WTC11 (cell line): ENCODE data around the gene PLD2. TPM values are rescaled to one million over a fixed set of nuclear protein-coding genes. Genes with fewer than 3 reads are reported as not detected.

ENCODE experiments used
- ATAC-seq: fragments of 200-7000 bp; cut with Tn5 transposase; 2 replicates; pipeline ENCODE4 v1.10.0; 2021; ENCODE audit warnings: mild to moderate bottlenecking, moderate library complexity
- CTCF ChIA-PET: fragments of 300-600 bp; sonication (Branson Sonifier 250); formaldehyde crosslinking; loops from one replicate; lab custom pipeline; 2021; ENCODE audit warnings: antibody characterized with exemption; lab: Charles Lee
- POLR2A ChIA-PET: fragments of 350-600 bp; sonication (Branson Sonifier 250); formaldehyde crosslinking; loops from one replicate; lab custom pipeline; 2021; ENCODE audit warnings: antibody characterized with exemption; lab: Charles Lee
- DNase-seq: peaks from one replicate; pipeline ENCODE4 v3.0.0; 2021; ENCODE audit warnings: low spot score
- H3K27ac Mint-ChIP-seq: 2 replicates; pipeline ENCODE4 v1.8.0; 2021; ENCODE audit warnings: mixed read lengths
- H3K27me3 Mint-ChIP-seq: 2 replicates; pipeline ENCODE4 v1.8.0; 2021; ENCODE audit warnings: low read depth, mild to moderate bottlenecking, moderate library complexity, mixed read lengths
- H3K36me3 Mint-ChIP-seq: 2 replicates; pipeline ENCODE4 v1.8.0; 2021; ENCODE audit warnings: mixed read lengths
- H3K4me1 Mint-ChIP-seq: 2 replicates; pipeline ENCODE4 v1.8.0; 2022; ENCODE audit warnings: mixed read lengths
- H3K4me3 Mint-ChIP-seq: 2 replicates; pipeline ENCODE4 v1.8.0; 2021; ENCODE audit warnings: mild to moderate bottlenecking, moderate library complexity, mixed read lengths
- H3K9me3 Mint-ChIP-seq: 2 replicates; pipeline ENCODE4 v1.8.0; 2021; ENCODE audit warnings: mixed read lengths
- CBFB ChIP-seq: sonication (generic); formaldehyde crosslinking; IDR thresholded peaks from 2 replicates; pipeline ENCODE4 v1.8.1; 2022; ENCODE audit warnings: mild to moderate bottlenecking, low read depth, missing genetic modification reagents
- CREM ChIP-seq: sonication (generic); formaldehyde crosslinking; IDR thresholded peaks from 2 replicates; pipeline ENCODE4 v1.8.1; 2022; ENCODE audit warnings: mild to moderate bottlenecking, missing genetic modification reagents, moderate library complexity
- ESRRA ChIP-seq: sonication (generic); formaldehyde crosslinking; IDR thresholded peaks from 2 replicates; pipeline ENCODE4 v1.8.1; 2022; ENCODE audit warnings: mild to moderate bottlenecking, missing genetic modification reagents, borderline replicate concordance
- GABPB1 ChIP-seq: sonication (generic); formaldehyde crosslinking; IDR thresholded peaks from 2 replicates; pipeline ENCODE4 v1.8.1; 2023; ENCODE audit warnings: mild to moderate bottlenecking, missing genetic modification reagents
- GRHL2 ChIP-seq: fragments of 250-450 bp; sonication (Bioruptor Pico); IDR thresholded peaks from 2 replicates; pipeline ENCODE4 v1.8.0; 2022; ENCODE audit warnings: mild to moderate bottlenecking, moderate library complexity; ENCODE audit not compliant: insufficient replicate concordance, severe bottlenecking
- JUN ChIP-seq: sonication (generic); formaldehyde crosslinking; IDR thresholded peaks from 2 replicates; pipeline ENCODE4 v1.8.0; 2023; ENCODE audit warnings: mild to moderate bottlenecking, missing genetic modification reagents
- NFE2L1 ChIP-seq: sonication (generic); formaldehyde crosslinking; IDR thresholded peaks from 2 replicates; pipeline ENCODE4 v1.8.1; 2023; ENCODE audit warnings: missing genetic modification reagents
- NR2C2 ChIP-seq: sonication (generic); formaldehyde crosslinking; IDR thresholded peaks from 2 replicates; pipeline ENCODE4 v1.8.0; 2022; ENCODE audit warnings: mild to moderate bottlenecking, missing genetic modification reagents
- NR3C1 ChIP-seq: sonication (generic); formaldehyde crosslinking; conservative IDR thresholded peaks from 2 replicates; pipeline ENCODE4 v1.8.1; 2023; ENCODE audit warnings: low read depth, mild to moderate bottlenecking, missing genetic modification reagents
- PRRX2 ChIP-seq: fragments of 250-450 bp; sonication (Bioruptor Pico); IDR thresholded peaks from 2 replicates; pipeline ENCODE4 v1.8.0; 2021; ENCODE audit warnings: mild to moderate bottlenecking
- RORB ChIP-seq: fragments of 250-450 bp; sonication (Bioruptor Pico); IDR thresholded peaks from 2 replicates; pipeline ENCODE4 v1.9.0; 2021; ENCODE audit warnings: mild to moderate bottlenecking
- SMAD3 ChIP-seq: sonication (generic); formaldehyde crosslinking; IDR thresholded peaks from 2 replicates; pipeline ENCODE4 v1.8.0; 2022; ENCODE audit warnings: missing genetic modification reagents, mild to moderate bottlenecking, borderline replicate concordance
- SP1 ChIP-seq: sonication (generic); formaldehyde crosslinking; conservative IDR thresholded peaks from 2 replicates; pipeline ENCODE4 v1.8.1; 2022; ENCODE audit warnings: missing genetic modification reagents
- TEAD1 ChIP-seq: sonication (generic); formaldehyde crosslinking; IDR thresholded peaks from 2 replicates; pipeline ENCODE4 v1.8.0; 2022; ENCODE audit warnings: mild to moderate bottlenecking, missing genetic modification reagents
- USF1 ChIP-seq: sonication (generic); formaldehyde crosslinking; IDR thresholded peaks from 2 replicates; pipeline ENCODE4 v1.8.0; 2022; ENCODE audit warnings: mild to moderate bottlenecking, missing genetic modification reagents
- ZMAT4 ChIP-seq: fragments of 250-450 bp; sonication (Bioruptor Pico); IDR thresholded peaks from 2 replicates; pipeline ENCODE4 v1.9.0; 2021; ENCODE audit warnings: mild to moderate bottlenecking
- ZNF138 ChIP-seq: sonication (generic); formaldehyde crosslinking; conservative IDR thresholded peaks from 2 replicates; pipeline ENCODE4 v1.8.1; 2022; ENCODE audit warnings: mild to moderate bottlenecking, moderate library complexity, missing genetic modification reagents
- ZNF219 ChIP-seq: sonication (generic); formaldehyde crosslinking; IDR thresholded peaks from 2 replicates; pipeline ENCODE4 v1.8.0; 2023; ENCODE audit warnings: missing genetic modification reagents, mild to moderate bottlenecking, borderline replicate concordance
- ZNF232 ChIP-seq: sonication (generic); formaldehyde crosslinking; IDR thresholded peaks from 2 replicates; pipeline ENCODE4 v1.8.0; 2022; ENCODE audit warnings: mild to moderate bottlenecking, missing genetic modification reagents
- ZNF396 ChIP-seq: fragments of 250-450 bp; sonication (Bioruptor Pico); IDR thresholded peaks from 2 replicates; pipeline ENCODE4 v1.8.0; 2021; ENCODE audit warnings: mild to moderate bottlenecking, moderate library complexity, borderline replicate concordance
- ZNF423 ChIP-seq: fragments of 250-450 bp; sonication (Bioruptor Pico); IDR thresholded peaks from 2 replicates; pipeline ENCODE4 v2.1.2; 2022; ENCODE audit warnings: mild to moderate bottlenecking, moderate library complexity
- total RNA-seq: library from RNA; stranded (reverse); gene quantifications from 3 replicates; pipeline ENCODE4 v1.2.3, GENCODE V29; 2021
- TF ChIP-seq, protein P1 (sequence below): fragments of 250-450 bp; sonication (Bioruptor Pico); IDR thresholded peaks from 2 replicates; pipeline ENCODE4 v1.8.0; 2021; ENCODE audit warnings: mild to moderate bottlenecking
- TF ChIP-seq, protein P2 (sequence below): sonication (generic); formaldehyde crosslinking; IDR thresholded peaks from 2 replicates; pipeline ENCODE4 v1.8.0; 2022; ENCODE audit warnings: mild to moderate bottlenecking, missing genetic modification reagents
- TF ChIP-seq, protein P3 (sequence below): fragments of 250-450 bp; sonication (Bioruptor Pico); IDR thresholded peaks from 2 replicates; pipeline ENCODE4 v1.9.0; 2021; ENCODE audit warnings: mild to moderate bottlenecking, borderline replicate concordance
- TF ChIP-seq, protein P4 (sequence below): sonication (generic); formaldehyde crosslinking; IDR thresholded peaks from 2 replicates; pipeline ENCODE4 v1.8.1; 2022; ENCODE audit warnings: low read depth, mild to moderate bottlenecking, moderate library complexity, missing genetic modification reagents, borderline replicate concordance

The PLD2 gene
- total RNA-seq, 1 experiment from 2014 or later: 64.9 TPM

DNA sequence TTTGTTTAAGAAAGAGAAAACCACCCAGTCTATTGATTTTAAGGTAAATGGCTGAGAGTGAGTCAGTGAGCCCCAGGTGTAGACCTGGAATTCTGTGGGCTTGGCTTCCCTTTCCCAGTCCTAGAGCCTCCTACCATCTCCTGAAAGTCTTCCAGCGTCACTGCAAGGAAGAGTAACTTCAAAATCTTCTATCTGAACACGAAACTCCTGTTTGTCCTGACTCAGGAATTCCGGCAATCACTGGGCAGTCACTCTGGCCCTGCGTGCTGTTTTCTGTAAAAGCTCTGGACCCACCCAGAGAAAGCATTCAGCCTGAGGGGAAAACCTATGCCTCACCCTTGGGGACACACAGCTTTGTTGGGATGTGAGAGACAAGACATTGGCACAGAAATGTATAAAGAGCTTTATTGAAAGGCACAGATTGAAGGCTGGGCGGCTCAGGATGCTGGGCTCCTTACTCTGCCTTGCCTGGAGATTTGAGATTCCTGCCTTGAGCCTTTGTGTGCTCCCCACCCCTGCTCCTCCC lies 42.1 kb downstream of the PLD2 start:
- peak; percentile 69 for ATAC-seq
- Mint-ChIP-seq H3K27ac (peak overlapping the region; percentile 87), H3K27me3 (no peaks in the 10 kb centered on the region)

GRCh38 chr17:4850246-4850645 lies 43.3 kb downstream of the PLD2 start:
- ChIA-PET CTCF (interaction anchor here (1.5 kb wide), 1 partner anchor 11 kb away, joined by 3 read pairs; no protein-coding TSS in a partner anchor), POLR2A (no interaction called here)
- DNase-seq (no peak), ATAC-seq (no peak)
- Mint-ChIP-seq H3K9me3 (no peaks in the 10 kb centered on the region), H3K36me3 (no peaks in the 10 kb centered on the region), H3K27me3 (no peaks in the 10 kb centered on the region), H3K27ac (peak overlapping the region; percentile 96), H3K4me1 (peaks cover 69% of the 10 kb centered on the region), H3K4me3 (no peak overlapping the region)
- TF ChIP-seq JUN (CRISPR knock-in tag) (no peak), TEAD1 (no peak), PRRX2 (CRISPR knock-in tag) (no peak), CBFB (CRISPR knock-in tag) (no peak), NFE2L1 (CRISPR knock-in tag) (no peak), GRHL2 (no peak), SMAD3 (no peak), ZNF219 (CRISPR knock-in tag) (no peak), SP1 (no peak)

More for the DNA sequence above, 42.1 kb downstream of the PLD2 start:
- TF ChIP-seq NFE2L1 (CRISPR knock-in tag): no peak
- no peak for TF ChIP-seq NR2C2
- no peak for TF ChIP-seq NR3C1 (CRISPR knock-in tag)
- TF ChIP-seq JUN (CRISPR knock-in tag): no peak
- TF ChIP-seq, protein P1, sequence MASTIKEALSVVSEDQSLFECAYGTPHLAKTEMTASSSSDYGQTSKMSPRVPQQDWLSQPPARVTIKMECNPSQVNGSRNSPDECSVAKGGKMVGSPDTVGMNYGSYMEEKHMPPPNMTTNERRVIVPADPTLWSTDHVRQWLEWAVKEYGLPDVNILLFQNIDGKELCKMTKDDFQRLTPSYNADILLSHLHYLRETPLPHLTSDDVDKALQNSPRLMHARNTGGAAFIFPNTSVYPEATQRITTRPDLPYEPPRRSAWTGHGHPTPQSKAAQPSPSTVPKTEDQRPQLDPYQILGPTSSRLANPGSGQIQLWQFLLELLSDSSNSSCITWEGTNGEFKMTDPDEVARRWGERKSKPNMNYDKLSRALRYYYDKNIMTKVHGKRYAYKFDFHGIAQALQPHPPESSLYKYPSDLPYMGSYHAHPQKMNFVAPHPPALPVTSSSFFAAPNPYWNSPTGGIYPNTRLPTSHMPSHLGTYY (CRISPR knock-in tag): no peak
- TF ChIP-seq ZNF423 (CRISPR knock-in tag): no peak
- no peak for TF ChIP-seq ESRRA (CRISPR knock-in tag)
- no peak for TF ChIP-seq TEAD1
- TF ChIP-seq RORB (CRISPR knock-in tag): no peak
- no peak for TF ChIP-seq ZNF396 (CRISPR knock-in tag)
- TF ChIP-seq ZNF232 (CRISPR knock-in tag): no peak
- no peak for TF ChIP-seq GABPB1 (CRISPR knock-in tag)
- TF ChIP-seq, protein P2, sequence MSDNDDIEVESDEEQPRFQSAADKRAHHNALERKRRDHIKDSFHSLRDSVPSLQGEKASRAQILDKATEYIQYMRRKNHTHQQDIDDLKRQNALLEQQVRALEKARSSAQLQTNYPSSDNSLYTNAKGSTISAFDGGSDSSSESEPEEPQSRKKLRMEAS: no peak
- TF ChIP-seq ZMAT4 (CRISPR knock-in tag): no peak
- no peak for TF ChIP-seq SP1
- TF ChIP-seq CREM: no peak
- Mint-ChIP-seq H3K36me3 (no peaks in the 10 kb centered on the region), H3K4me3 (0 out of 2 replicates have a peak overlapping the region, but pooled peaks have one; percentile 10), H3K4me1 (peaks cover 62% of the 10 kb centered on the region), H3K9me3 (no peaks in the 10 kb centered on the region)
- DNase-seq: no peak
- CTCF ChIA-PET: interaction anchor here (1.1 to 2.9 kb wide), 3 partner anchors 9 to 132 kb away, joined by 4 to 11 read pairs (median 4); no protein-coding TSS in a partner anchor
- POLR2A ChIA-PET: no interaction called here

- no peaks in the 10 kb centered on the region for H3K27me3 Mint-ChIP-seq
- H3K27ac Mint-ChIP-seq: peak overlapping the region; percentile 88
- H3K4me3 Mint-ChIP-seq: no peak overlapping the region
- ChIA-PET POLR2A (no interaction called here), CTCF (interaction anchor here (1.5 kb wide), 1 partner anchor 10 kb away, joined by 3 read pairs; no protein-coding TSS in a partner anchor)
- TF ChIP-seq, protein P3, sequence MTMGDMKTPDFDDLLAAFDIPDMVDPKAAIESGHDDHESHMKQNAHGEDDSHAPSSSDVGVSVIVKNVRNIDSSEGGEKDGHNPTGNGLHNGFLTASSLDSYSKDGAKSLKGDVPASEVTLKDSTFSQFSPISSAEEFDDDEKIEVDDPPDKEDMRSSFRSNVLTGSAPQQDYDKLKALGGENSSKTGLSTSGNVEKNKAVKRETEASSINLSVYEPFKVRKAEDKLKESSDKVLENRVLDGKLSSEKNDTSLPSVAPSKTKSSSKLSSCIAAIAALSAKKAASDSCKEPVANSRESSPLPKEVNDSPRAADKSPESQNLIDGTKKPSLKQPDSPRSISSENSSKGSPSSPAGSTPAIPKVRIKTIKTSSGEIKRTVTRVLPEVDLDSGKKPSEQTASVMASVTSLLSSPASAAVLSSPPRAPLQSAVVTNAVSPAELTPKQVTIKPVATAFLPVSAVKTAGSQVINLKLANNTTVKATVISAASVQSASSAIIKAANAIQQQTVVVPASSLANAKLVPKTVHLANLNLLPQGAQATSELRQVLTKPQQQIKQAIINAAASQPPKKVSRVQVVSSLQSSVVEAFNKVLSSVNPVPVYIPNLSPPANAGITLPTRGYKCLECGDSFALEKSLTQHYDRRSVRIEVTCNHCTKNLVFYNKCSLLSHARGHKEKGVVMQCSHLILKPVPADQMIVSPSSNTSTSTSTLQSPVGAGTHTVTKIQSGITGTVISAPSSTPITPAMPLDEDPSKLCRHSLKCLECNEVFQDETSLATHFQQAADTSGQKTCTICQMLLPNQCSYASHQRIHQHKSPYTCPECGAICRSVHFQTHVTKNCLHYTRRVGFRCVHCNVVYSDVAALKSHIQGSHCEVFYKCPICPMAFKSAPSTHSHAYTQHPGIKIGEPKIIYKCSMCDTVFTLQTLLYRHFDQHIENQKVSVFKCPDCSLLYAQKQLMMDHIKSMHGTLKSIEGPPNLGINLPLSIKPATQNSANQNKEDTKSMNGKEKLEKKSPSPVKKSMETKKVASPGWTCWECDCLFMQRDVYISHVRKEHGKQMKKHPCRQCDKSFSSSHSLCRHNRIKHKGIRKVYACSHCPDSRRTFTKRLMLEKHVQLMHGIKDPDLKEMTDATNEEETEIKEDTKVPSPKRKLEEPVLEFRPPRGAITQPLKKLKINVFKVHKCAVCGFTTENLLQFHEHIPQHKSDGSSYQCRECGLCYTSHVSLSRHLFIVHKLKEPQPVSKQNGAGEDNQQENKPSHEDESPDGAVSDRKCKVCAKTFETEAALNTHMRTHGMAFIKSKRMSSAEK (CRISPR knock-in tag): no peak
- TF ChIP-seq, protein P4, sequence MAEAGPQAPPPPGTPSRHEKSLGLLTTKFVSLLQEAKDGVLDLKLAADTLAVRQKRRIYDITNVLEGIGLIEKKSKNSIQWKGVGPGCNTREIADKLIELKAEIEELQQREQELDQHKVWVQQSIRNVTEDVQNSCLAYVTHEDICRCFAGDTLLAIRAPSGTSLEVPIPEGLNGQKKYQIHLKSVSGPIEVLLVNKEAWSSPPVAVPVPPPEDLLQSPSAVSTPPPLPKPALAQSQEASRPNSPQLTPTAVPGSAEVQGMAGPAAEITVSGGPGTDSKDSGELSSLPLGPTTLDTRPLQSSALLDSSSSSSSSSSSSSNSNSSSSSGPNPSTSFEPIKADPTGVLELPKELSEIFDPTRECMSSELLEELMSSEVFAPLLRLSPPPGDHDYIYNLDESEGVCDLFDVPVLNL: no peak
- TF ChIP-seq USF1 (no peak), ZNF138 (CRISPR knock-in tag) (no peak)
- no peaks in the 10 kb centered on the region for H3K9me3 Mint-ChIP-seq
- no peaks in the 10 kb centered on the region for H3K36me3 Mint-ChIP-seq
- DNase-seq (no peak), ATAC-seq (no peak)
- H3K4me1 Mint-ChIP-seq: peaks cover 71% of the 10 kb centered on the region
Measured at GRCh38 chr17:4851084-4851483, 44.1 kb downstream of the PLD2 start.
